HG03039 (cell line): ENCODE data around the gene PRAMEF12.
"Not testable (repeated sequence)": the region's sequence is repeated elsewhere in the genome, so short reads cannot be mapped to it uniquely, and the experiment has no call there.

Experiments
- ATAC-seq: cut with Tn5 transposase; IDR thresholded peaks from one replicate; pipeline ENCODE4 v1.9.1; 2021; ENCODE audit warnings: mild to moderate bottlenecking, moderate library complexity; ENCODE audit not compliant: unreplicated experiment

The PRAMEF12 gene

GRCh38 chr1:12773438-12773837 is at the start of gene PRAMEF12:
TSS of gene PRAMEF12 (plus strand) at chr1:12773738. CDS start at chr1:12774868, 1,130 bp downstream.
- ATAC-seq, result no peak

GRCh38 chr1:12728391-12728790 is 45.1 kb upstream of the PRAMEF12 start:
- ATAC-seq, result no peak

DNA sequence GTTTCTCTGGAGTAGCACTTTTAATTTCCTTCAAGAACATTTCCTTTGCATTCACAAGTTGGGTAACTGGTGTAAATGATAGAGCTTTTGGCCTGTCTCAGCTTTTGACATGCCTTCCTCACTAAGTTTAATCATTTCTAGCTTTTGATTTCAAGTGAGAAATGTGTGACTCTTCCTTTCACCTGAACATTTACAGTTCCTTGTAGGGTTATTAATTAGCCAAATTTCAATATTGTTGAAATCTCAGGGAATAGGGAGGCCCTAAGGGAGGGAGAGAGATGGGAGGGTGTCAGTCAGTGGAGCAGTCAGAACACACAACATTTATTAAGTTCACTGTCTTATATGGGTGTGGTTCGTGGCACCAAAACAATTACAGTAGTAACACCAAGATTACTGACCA is 43.4 kb upstream of the PRAMEF12 start:
- ATAC-seq, result no peak

DNA sequence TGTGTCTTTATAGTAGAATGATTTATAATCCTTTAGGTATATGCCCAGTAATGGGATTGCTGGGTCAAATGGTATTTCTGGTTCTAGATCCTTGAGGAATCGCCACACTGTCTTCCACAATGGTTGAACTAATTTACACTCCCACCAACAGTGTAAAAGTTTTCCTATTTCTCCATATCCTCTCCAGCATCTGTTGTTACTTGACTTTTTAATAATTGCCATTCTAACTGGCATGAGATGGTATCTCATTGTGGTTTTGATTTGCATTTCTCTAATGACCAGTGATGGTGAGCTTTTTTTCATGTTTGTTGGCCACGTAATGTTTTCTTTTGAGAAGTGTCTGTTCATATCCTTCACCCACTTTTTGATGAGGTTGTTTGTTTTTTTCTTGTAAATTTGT is 42.5 kb upstream of the PRAMEF12 start:
- ATAC-seq, result not testable (repeated sequence)

DNA sequence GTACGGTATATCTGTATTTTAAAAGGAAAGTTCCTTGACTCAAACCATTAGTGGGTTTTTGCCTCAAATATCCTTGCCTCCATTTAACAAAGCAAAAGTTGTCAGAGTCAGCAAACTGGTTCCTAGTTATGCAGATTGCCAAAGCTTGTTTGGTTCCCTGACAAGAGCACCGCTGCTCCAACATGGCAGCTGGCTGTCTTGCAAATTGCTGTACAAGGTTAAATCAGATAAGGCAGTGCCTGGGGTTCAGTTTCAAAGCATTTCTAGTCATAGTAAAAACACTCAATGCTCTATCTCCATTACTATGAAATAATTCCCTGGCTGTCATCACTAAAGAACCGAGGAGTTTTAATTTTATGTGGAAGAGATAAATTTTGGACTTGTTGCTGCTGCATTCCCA is 38.9 kb upstream of the PRAMEF12 start:
- ATAC-seq, result no peak

- ATAC-seq, result no peak
Observed at GRCh38 chr1:12738934-12739333, 34.6 kb upstream of the PRAMEF12 start.

DNA sequence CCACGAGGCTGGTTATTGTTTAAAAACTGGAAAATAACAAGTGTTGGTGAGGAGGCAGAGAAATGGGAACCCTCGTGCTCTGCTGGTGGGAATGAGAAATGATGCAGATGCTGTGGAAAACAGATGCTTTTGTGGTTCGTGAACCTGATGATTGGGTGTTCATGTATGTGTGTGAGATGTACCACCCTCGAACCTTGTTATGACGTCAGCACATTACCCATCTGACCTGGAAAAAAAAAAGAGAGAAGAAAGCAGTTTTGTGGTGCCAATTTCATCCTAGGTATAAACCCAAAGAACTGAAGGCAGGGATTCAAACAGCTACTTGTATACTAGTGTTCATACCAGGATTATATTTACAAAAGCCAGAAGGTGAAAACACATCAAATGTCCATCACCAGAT is 33.9 kb upstream of the PRAMEF12 start:
- no peak for ATAC-seq

DNA sequence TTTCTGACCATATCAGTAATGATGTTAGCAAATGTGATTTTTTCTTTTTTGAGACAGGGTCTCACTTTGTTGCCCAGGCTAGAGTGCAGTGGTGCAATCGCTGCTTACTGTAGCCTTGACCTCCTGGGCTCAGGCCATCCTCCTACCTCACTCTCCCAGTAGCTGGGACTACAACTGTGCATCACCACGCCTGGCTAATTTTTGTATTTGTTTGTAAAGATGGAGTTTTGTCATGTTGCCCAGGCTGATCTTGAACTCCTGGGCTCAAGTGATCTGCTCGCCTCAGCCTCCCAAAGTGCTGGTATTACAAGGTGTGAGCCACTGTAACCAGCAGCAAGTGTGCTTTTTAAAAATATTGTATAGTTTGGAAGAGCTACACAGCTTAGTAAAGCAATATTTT is 31.6 kb upstream of the PRAMEF12 start:
- no peak for ATAC-seq

DNA sequence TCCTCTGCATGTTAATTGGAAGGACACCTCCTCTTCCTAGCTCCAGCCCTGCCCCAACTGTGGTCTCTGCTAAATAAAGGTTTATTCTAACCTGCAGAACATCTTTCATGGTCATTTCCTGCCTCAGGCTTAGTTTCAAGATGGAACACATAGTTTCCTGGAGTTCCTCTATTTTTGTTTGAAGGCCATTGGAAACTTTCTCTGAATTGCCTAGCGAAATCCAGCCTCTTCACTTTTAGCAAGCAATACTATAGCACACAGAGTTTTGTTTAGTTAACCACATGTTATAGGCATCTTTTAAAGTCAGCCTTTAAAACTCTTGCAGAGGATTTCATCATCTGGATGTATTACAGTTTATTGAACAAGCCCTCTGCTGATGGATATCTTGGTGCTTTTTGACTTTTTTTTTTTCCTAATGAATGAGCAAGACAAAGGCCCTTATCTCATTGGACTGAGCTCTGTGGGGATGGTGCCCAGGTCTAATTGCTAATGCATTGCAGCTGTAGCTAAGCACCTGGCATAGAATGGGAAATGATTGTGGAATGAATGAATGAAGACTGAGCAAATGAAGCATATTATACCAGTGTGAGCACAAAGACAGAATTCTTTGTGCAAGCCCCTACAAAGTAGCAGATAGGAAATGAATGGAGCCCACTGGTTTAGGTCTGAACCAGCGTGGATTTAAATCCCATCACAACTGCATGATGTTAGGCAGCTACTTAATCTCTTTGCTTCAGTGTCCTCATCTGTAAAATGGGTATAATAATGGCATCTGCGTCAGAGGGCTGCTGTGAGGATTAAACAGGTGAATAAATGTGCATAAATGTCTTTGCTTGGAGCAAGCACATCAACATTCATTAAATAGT is 28.2 kb upstream of the PRAMEF12 start:
- ATAC-seq, result no peak

DNA sequence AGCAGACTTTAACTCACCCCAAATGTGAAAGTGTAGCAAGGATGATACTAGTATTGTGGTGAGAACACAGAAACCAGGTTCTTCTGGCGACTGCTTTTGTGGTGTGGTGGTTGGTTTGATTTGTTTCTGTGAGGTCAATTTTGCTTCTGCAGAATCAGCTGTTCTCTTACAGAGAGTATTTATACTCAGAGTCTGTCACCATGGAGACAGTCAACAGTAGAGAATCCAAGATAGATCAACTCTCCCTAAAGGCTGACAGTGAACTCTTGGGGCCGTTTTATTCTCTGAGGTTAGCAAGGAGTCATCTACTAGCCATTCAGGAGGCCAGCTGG is 27.6 kb upstream of the PRAMEF12 start, which contains the start of gene CFAP107:
TSS of gene CFAP107 (plus strand) at position 209 of the 332 bp plus-strand sequence. CDS start 231 bp downstream, outside the sequence.
- no peak for ATAC-seq

DNA sequence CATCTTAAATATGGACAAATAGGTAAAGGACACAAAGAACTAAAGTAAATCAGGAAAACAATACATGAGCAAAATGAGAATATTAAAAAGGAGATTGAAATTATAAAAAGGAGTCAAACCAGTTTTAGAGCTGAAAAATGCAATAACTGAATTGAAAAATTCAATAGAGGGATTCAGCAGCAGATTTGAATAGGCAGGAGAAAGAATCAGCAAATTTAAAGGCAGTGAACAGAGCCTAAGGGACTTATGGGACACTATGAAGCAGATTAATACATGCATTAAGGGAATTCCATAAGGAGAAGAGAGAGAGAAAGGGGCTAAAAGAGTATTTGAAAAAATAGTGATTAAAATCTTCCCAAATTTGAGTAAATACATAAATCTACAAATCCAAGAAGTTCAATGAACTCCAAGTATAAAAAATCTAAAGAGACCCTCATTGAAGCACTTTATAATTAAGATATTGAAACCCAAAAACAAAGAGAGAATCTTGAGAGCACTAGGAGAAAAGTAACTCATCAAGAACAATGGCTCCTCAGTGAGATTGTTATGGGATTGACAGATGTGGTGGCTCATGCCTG is 24.7 kb upstream of the PRAMEF12 start:
- no peak for ATAC-seq

- ATAC-seq, result no peak
Observed at GRCh38 chr1:12754738-12755137, 18.8 kb upstream of the PRAMEF12 start.

DNA sequence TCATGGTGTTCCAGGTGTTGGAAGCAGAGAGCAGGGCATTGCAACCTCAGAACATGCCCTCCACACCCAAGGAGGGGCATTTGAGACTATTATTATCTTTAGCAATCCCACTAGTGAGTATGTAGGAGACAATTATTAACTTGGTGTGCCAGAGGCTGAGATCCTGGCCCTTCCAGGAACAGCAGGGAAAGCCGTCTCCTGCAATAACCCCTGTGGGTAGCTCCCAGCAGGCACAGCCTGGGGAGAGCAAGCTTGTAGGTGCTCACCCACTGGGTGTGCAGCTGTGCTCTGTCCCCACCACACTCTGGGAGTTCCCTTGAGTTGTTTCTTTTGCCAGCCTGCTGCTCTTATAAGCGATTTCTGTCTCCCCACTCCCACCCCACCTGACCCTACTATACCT is 17.3 kb upstream of the PRAMEF12 start:
- no peak for ATAC-seq

DNA sequence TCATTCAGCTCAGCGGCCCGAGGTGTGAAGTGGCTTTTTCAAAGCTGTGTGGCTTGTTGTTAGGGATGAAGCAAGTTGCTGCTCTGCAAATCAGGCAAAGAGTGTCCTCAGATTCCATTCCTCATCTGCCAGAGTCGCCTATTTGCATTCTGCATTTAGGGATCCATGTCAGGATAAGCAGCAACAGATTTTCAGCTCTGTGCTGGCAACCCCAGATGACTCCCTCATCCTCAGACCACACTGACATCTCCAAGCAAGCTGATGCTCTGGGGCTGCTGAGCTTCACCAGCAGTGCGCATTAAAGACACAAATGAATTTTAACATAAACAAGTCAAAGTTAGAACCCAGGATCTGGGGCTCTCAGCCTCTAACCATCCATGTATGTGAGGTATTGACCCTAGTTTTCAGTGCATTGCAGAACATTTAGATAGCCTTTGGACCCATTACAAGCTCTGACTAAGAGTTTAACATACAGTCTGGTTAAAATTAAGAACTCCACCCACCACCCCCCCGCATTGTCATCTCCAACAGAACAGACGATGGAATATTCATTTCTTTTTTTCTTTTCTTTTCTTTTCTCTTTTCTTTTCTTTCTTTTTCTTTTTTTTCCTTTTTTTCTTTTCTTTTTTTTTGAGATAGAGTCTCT is 16.6 kb upstream of the PRAMEF12 start:
- no peak for ATAC-seq

GRCh38 chr1:12757836-12758235 is 15.7 kb upstream of the PRAMEF12 start:
- ATAC-seq, result no peak

DNA sequence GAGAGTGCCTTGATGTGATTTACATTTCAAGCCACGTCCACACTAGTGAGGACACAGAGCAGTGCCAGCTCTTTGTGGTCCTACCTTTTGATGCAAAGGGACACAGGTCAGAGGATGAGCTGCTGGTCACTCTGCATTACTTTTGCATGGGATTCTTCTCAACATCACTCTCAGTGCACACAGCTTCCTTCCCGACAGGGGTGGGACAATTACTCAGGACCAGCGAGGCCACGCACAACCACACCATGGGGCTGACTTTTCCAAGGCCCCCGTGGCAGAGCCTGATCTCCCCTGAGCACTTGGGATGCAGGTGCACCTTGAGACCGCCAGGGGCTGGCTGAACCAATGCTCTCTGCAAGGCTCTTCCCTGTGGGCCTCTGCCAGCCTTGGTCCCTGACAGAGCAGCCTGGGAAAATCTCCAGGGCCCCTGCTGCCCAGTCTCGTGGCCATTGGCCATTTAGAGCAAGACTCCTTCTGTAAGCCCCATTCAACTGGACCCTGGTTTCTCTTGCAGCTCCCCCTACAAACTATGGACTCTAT is 13.2 kb upstream of the PRAMEF12 start:
- no peak for ATAC-seq

- no peak for ATAC-seq
Observed at GRCh38 chr1:12761781-12762180, 11.8 kb upstream of the PRAMEF12 start.

- ATAC-seq, result no peak
Observed at GRCh38 chr1:12762766-12763165, 10.8 kb upstream of the PRAMEF12 start.

GRCh38 chr1:12763479-12763878 is 10.1 kb upstream of the PRAMEF12 start:
- no peak for ATAC-seq

- no peak for ATAC-seq
Observed at GRCh38 chr1:12764016-12764415, 9.5 kb upstream of the PRAMEF12 start.

- ATAC-seq, result no peak
Observed at GRCh38 chr1:12769031-12769430, 4.5 kb upstream of the PRAMEF12 start.
